ENCODE measurements around the gene BCL7A.

DNA sequence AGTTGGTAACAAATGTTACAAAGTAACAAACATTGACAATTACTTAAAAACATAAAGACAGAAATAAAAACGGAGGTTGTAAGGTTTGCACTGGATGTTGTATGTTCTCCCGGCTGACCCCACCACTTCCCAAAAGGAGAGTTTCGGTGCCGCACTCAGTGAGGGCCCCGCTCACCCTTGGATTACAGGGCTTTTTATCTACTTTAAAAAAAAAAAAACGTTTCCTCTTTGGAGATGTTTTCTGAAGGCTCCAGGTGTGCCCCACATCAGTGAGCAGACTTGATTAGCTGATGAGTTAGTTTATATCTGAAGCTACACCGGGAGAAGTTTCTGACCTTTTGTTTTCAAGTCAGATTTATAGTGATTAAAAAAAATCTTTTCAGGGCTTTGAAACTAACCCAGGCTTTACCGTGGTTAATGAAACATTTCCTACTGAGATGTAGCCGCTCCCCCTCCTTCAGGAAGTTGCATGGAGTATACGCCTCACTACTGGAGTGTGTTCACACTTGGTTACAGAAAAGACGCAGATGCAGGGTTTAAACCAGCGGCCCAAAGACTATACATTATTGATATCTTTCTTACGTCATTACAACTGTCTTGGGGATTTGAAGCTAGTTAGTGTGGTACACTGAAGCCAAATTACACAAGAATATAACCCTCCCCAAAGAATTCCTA is 38.0 kb upstream of the BCL7A start:
- TF ChIP-seq POLR2AphosphoS5 (IDR thresholded peaks at IDR 0.05; ENCODE audit: low read depth, low read length) = no peak
- TF ChIP-seq, protein P1, sequence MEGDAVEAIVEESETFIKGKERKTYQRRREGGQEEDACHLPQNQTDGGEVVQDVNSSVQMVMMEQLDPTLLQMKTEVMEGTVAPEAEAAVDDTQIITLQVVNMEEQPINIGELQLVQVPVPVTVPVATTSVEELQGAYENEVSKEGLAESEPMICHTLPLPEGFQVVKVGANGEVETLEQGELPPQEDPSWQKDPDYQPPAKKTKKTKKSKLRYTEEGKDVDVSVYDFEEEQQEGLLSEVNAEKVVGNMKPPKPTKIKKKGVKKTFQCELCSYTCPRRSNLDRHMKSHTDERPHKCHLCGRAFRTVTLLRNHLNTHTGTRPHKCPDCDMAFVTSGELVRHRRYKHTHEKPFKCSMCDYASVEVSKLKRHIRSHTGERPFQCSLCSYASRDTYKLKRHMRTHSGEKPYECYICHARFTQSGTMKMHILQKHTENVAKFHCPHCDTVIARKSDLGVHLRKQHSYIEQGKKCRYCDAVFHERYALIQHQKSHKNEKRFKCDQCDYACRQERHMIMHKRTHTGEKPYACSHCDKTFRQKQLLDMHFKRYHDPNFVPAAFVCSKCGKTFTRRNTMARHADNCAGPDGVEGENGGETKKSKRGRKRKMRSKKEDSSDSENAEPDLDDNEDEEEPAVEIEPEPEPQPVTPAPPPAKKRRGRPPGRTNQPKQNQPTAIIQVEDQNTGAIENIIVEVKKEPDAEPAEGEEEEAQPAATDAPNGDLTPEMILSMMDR (IDR thresholded peaks at IDR 0.05) = no peak
- TF ChIP-seq SIN3A (IDR thresholded peaks at IDR 0.05; ENCODE audit: borderline replicate concordance, insufficient read depth, low read depth, low read length) = no peak
- TF ChIP-seq REST (IDR thresholded peaks at IDR 0.05; ENCODE audit: insufficient read depth in 1 of 2, low read depth in 2 of 2, low read length in 1 of 2) = no peak
- no peak for TF ChIP-seq TCF7L2 (IDR thresholded peaks at IDR 0.05; ENCODE audit: low read depth, low read length)

Measured in Panc1 (cell line).